Stimulated activated naive CD8-positive, alpha-beta T cell treated with anti-CD3 and anti-CD28 coated beads, Interleukin-15, Interleukin-2, amounts not matched to agents 100 ng/mL and 50 ng/mL, for 24 hours (primary cell): ENCODE measurements around the gene PCSK1N.
A peak's percentile ranks its signal among the peaks of the same experiment; 100 is the strongest.

Experiments
- H3K27ac Mint-ChIP-seq: one replicate; pipeline ENCODE4 v1.8.0; 2021; ENCODE audit warnings: mild to moderate bottlenecking, mixed read lengths
- H3K27me3 Mint-ChIP-seq: one replicate; pipeline ENCODE4 v1.8.0; 2021; ENCODE audit warnings: mixed read lengths
- H3K36me3 Mint-ChIP-seq: one replicate; pipeline ENCODE4 v1.8.0; 2021; ENCODE audit warnings: low read depth, mixed read lengths
- H3K4me1 Mint-ChIP-seq: one replicate; pipeline ENCODE4 v1.8.0; 2021; ENCODE audit warnings: low read depth, mixed read lengths
- H3K4me3 Mint-ChIP-seq: one replicate; pipeline ENCODE4 v1.8.0; 2021; ENCODE audit warnings: mild to moderate bottlenecking, mixed read lengths
- H3K9me3 Mint-ChIP-seq: one replicate; pipeline ENCODE4 v1.8.0; 2021; ENCODE audit warnings: mixed read lengths

The PCSK1N gene

DNA sequence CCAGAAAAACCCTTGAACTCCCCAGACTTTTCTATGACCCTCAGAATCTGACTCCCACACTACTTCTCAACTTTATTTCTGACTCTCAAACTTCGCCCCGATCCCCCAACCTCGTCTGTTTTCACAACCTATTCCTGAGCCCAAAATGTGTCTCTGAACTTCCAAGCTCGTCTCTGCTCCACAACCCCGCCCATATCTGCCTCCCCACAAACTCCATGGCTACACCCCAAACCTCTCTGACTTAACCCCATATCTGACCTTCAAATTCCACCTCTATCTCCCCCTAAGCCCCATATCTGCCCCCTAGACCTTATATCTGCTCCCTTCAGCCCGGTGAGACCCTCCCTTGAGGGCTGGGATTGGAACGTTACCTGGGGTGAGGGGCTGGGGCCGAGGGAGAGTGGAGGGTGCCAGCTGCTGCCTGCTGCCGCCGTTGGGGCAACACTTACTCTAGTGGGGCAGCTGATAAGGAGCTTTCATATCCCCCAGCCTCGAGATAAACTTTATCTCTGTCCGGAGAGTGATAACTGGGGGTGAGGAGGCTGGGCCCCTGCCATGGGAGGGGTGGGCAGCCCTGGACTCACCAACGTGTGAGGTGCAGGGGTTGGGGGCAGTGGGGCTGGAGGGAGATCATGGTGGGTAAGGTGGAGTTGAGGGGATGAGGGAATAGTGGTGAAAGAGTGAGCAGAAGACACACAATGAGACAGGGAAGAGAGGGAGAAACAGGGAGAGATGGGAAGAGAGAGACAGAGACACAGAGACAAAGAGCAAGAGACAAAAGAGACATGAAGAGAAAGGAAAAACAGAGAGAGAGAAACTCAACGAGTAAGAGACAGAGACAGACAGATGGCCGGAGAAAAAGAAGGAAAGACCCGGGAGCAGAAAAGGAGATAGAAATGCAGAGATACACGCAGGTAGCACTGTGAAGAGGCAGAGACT lies 47.6 kb downstream of the PCSK1N start:
- H3K4me1 Mint-ChIP-seq: peaks cover 3% of the 10 kb centered on the region
- no peaks in the 10 kb centered on the region for H3K9me3 Mint-ChIP-seq
- H3K27ac Mint-ChIP-seq: peak overlapping the region; percentile 74
- H3K36me3 Mint-ChIP-seq: no peaks in the 10 kb centered on the region
- no peaks in the 10 kb centered on the region for H3K27me3 Mint-ChIP-seq
- H3K4me3 Mint-ChIP-seq: no peak overlapping the region

GRCh38 chrX:48786825-48787504 lies 48.4 kb downstream of the PCSK1N start:
- Mint-ChIP-seq H3K36me3 (no peaks in the 10 kb centered on the region), H3K4me3 (no peak overlapping the region), H3K27ac (peak overlapping the region; percentile 2), H3K4me1 (peaks cover 3% of the 10 kb centered on the region), H3K27me3 (no peaks in the 10 kb centered on the region), H3K9me3 (no peaks in the 10 kb centered on the region)

GRCh38 chrX:48786341-48786800 lies 49.0 kb downstream of the PCSK1N start, which contains the start of gene GATA1:
TSS of gene GATA1 (plus strand) at chrX:48786590. CDS start at chrX:48791110, 4,520 bp downstream.
- Mint-ChIP-seq H3K27me3 (no peaks in the 10 kb centered on the region), H3K27ac (peak within 1 kb of the TSS; percentile 2), H3K36me3 (no peaks in the 10 kb centered on the region), H3K9me3 (no peaks in the 10 kb centered on the region), H3K4me1 (peaks cover 3% of the 10 kb centered on the region), H3K4me3 (no peak within 1 kb of the TSS)

- Mint-ChIP-seq H3K9me3 (no peaks in the 10 kb centered on the region), H3K36me3 (no peaks in the 10 kb centered on the region), H3K4me3 (no peak overlapping the region), H3K4me1 (peaks cover 3% of the 10 kb centered on the region), H3K27ac (no peak overlapping the region), H3K27me3 (no peaks in the 10 kb centered on the region)
These were observed 49.7 kb downstream of the PCSK1N start for GRCh38 chrX:48785540-48786214.

DNA sequence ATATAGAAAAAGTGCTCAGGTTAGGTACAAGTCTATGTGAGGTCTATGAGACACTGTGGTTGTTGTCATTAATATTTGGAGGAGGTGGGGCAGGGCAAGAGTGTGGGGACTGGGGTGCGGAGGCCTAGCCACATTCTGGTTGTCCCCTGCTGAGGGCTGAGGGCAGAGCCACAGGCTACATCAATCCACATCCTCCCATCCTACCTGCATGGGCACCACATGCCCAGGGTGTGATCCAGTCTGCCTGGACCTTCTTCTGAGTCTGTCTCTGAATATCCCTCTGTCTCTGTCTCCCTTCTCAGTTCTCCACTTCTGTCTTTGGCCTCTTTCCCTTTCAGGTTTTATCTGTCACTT lies 50.2 kb downstream of the PCSK1N start:
- H3K4me1 Mint-ChIP-seq: peaks cover 3% of the 10 kb centered on the region
- H3K4me3 Mint-ChIP-seq: no peak overlapping the region
- H3K27me3 Mint-ChIP-seq: no peaks in the 10 kb centered on the region
- H3K36me3 Mint-ChIP-seq: no peaks in the 10 kb centered on the region
- no peaks in the 10 kb centered on the region for H3K9me3 Mint-ChIP-seq
- H3K27ac Mint-ChIP-seq: no peak overlapping the region

DNA sequence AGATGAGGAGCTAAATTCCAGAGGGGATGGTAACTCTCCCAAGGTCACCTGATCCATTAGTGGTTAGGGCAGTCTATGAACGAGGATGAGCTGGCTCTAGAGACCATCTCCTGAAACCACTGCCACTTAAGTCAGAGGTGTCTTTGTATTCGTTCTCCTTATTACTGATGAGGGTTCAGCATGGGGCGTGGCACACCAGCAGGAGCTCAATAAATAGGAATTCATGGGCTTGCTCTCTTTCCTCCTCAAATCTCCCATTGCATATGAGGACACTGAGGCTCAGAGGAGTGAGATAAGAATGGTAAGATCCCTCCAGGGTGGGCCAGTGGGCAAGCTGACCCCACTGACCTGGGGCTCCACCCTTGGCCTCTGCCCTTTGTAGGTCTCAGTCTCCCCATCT lies 50.7 kb downstream of the PCSK1N start:
- no peaks in the 10 kb centered on the region for H3K27me3 Mint-ChIP-seq
- peaks cover 3% of the 10 kb centered on the region for H3K4me1 Mint-ChIP-seq

DNA sequence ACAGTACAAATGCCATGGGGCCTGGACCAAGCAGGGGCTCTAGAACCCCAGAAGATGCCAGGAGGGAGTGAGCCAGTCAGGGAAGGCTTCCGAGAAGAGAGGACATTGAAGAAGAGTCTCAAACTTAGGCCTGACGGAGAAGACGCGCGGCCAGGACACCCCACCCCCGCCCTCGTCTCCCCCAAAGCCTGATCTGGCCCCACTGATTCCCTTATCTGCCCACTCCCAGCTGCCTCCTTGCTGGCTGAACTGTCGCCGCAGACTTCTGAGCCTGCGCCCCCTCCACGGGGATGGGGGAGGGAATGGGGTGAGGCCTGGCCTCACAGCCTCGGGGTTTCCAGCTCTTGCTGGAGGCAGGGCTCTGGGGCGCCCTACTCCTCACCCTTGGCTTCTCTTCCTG lies 52.6 kb downstream of the PCSK1N start:
- no peaks in the 10 kb centered on the region for H3K36me3 Mint-ChIP-seq

More for the DNA sequence above, 50.7 kb downstream of the PCSK1N start:
- Mint-ChIP-seq H3K4me3 (no peak overlapping the region), H3K9me3 (no peaks in the 10 kb centered on the region), H3K27ac (no peak overlapping the region), H3K36me3 (no peaks in the 10 kb centered on the region)

GRCh38 chrX:48782216-48782615 lies 53.2 kb downstream of the PCSK1N start:
- H3K9me3 Mint-ChIP-seq: no peaks in the 10 kb centered on the region
- no peaks in the 10 kb centered on the region for H3K4me1 Mint-ChIP-seq
- H3K27ac Mint-ChIP-seq: no peak overlapping the region
- no peak overlapping the region for H3K4me3 Mint-ChIP-seq
- H3K27me3 Mint-ChIP-seq: no peaks in the 10 kb centered on the region
- H3K36me3 Mint-ChIP-seq: no peaks in the 10 kb centered on the region

More for the DNA sequence above, 52.6 kb downstream of the PCSK1N start:
- H3K27ac Mint-ChIP-seq: no peak overlapping the region
- H3K9me3 Mint-ChIP-seq: no peaks in the 10 kb centered on the region
- H3K27me3 Mint-ChIP-seq: no peaks in the 10 kb centered on the region
- H3K4me3 Mint-ChIP-seq: no peak overlapping the region
- H3K4me1 Mint-ChIP-seq: no peaks in the 10 kb centered on the region

- Mint-ChIP-seq H3K9me3 (no peaks in the 10 kb centered on the region), H3K27ac (no peak overlapping the region), H3K4me1 (no peaks in the 10 kb centered on the region), H3K27me3 (no peaks in the 10 kb centered on the region), H3K36me3 (no peaks in the 10 kb centered on the region), H3K4me3 (no peak overlapping the region)
These were observed 53.7 kb downstream of the PCSK1N start for GRCh38 chrX:48781705-48782104.
